HEK293 (cell line): ENCODE data around the gene GPLD1.

Experiments used
- CTCF ChIA-PET: fragments of 350-600 bp; formaldehyde crosslinking; extraction: SDS; loops from one replicate; lab custom pipeline; 2021; ENCODE audit warnings: antibody characterized with exemption; lab: Yijun Ruan, JAX
- POLR2A ChIA-PET: fragments of 300-600 bp; formaldehyde crosslinking; extraction: SDS; loops from one replicate; lab custom pipeline; 2020; ENCODE audit warnings: antibody characterized with exemption, inconsistent platforms; lab: Yijun Ruan, JAX
- H3K27ac ChIP-seq: fragments of 200-500 bp; sonication (Bioruptor generic); 2 replicates; pipeline ENCODE4 v1.5.1; 2014; ENCODE audit warnings: low read depth, low read length, control low read depth, inconsistent platforms; ENCODE audit errors: extremely low read depth
- H3K36me3 ChIP-seq, 2 experiments: fragments of 200-500 bp in 1 of 2; sonication (Bioruptor generic) in 1 of 2; 1 replicate in 1 of 2; 2 replicates in 1 of 2; pipeline ENCODE4 v1.5.1; 2014 to 2017; ENCODE audit warnings: inconsistent platforms in 2 of 2, low read length in 2 of 2; ENCODE audit not compliant: control insufficient read depth in 2 of 2, insufficient read depth in 1 of 2
- H3K4me1 ChIP-seq: fragments of 200-500 bp; sonication (Bioruptor generic); 2 replicates; pipeline ENCODE4 v1.5.1; 2014; ENCODE audit warnings: mild to moderate bottlenecking, low read length, inconsistent platforms; ENCODE audit not compliant: control insufficient read depth, insufficient read depth
- H3K4me3 ChIP-seq: 2 replicates; pipeline ENCODE4 v1.5.1; 2011; ENCODE audit warnings: low read depth, mild to moderate bottlenecking, control low read depth, low read length, moderate library complexity
- H3K9me3 ChIP-seq: fragments of 200-500 bp; sonication (Bioruptor generic); 2 replicates; pipeline ENCODE4 v1.5.1; 2014; ENCODE audit warnings: low read depth, low read length, inconsistent platforms; ENCODE audit not compliant: control insufficient read depth, insufficient read depth
- GLIS1 ChIP-seq: fragments of 450-650 bp; formaldehyde crosslinking; IDR thresholded peaks from 2 replicates; pipeline ENCODE4 v1.5.1; 2016; ENCODE audit warnings: missing biosample characterization, missing genetic modification characterization
- KLF8 ChIP-seq: fragments of 450-650 bp; formaldehyde crosslinking; IDR thresholded peaks from 2 replicates; pipeline ENCODE4 v1.5.1; 2016; ENCODE audit warnings: missing biosample characterization, missing genetic modification characterization
- ZBTB11 ChIP-seq: fragments of 450-650 bp; formaldehyde crosslinking; conservative IDR thresholded peaks from 2 replicates; pipeline ENCODE4 v1.5.1; 2016; ENCODE audit warnings: low read depth, missing biosample characterization, missing genetic modification characterization
- ZNF114 ChIP-seq: fragments of 450-650 bp; formaldehyde crosslinking; IDR thresholded peaks from 2 replicates; pipeline ENCODE4 v1.5.0; 2017; ENCODE audit warnings: missing biosample characterization, missing genetic modification characterization
- ZNF132 ChIP-seq: fragments of 450-650 bp; formaldehyde crosslinking; IDR thresholded peaks from 2 replicates; pipeline ENCODE4 v1.5.1; 2017; ENCODE audit warnings: missing biosample characterization, missing genetic modification characterization, borderline replicate concordance
- ZNF292 ChIP-seq: fragments of 450-650 bp; formaldehyde crosslinking; IDR thresholded peaks from 2 replicates; pipeline ENCODE4 v1.5.1; 2016; ENCODE audit warnings: low read depth, missing biosample characterization, missing genetic modification characterization, borderline replicate concordance
- ZNF302 ChIP-seq: fragments of 450-650 bp; formaldehyde crosslinking; IDR thresholded peaks from 2 replicates; pipeline ENCODE4 v1.5.1; 2016; ENCODE audit warnings: missing biosample characterization, missing genetic modification characterization, low read depth
- ZNF529 ChIP-seq: fragments of 450-650 bp; formaldehyde crosslinking; IDR thresholded peaks from 2 replicates; pipeline ENCODE4 v1.5.1; 2017; ENCODE audit warnings: missing genetic modification characterization, missing biosample characterization; ENCODE audit not compliant: insufficient replicate concordance
- ZNF544 ChIP-seq: fragments of 450-650 bp; formaldehyde crosslinking; IDR thresholded peaks from 2 replicates; pipeline ENCODE4 v1.5.0; 2017; ENCODE audit warnings: missing biosample characterization, missing genetic modification characterization
- ZNF558 ChIP-seq: fragments of 450-650 bp; formaldehyde crosslinking; IDR thresholded peaks from 2 replicates; pipeline ENCODE4 v1.5.1; 2016; ENCODE audit warnings: missing biosample characterization, missing genetic modification characterization
- ZNF600 ChIP-seq: fragments of 450-650 bp; formaldehyde crosslinking; IDR thresholded peaks from 2 replicates; pipeline ENCODE4 v1.5.1; 2016; ENCODE audit warnings: missing biosample characterization, missing genetic modification characterization
- ZNF623 ChIP-seq: fragments of 450-650 bp; formaldehyde crosslinking; IDR thresholded peaks from 2 replicates; pipeline ENCODE4 v1.5.1; 2016; ENCODE audit warnings: missing biosample characterization, missing genetic modification characterization
- ZNF624 ChIP-seq: fragments of 450-650 bp; formaldehyde crosslinking; IDR thresholded peaks from 2 replicates; pipeline ENCODE4 v1.5.1; 2017; ENCODE audit warnings: missing biosample characterization, missing genetic modification characterization
- ZNF629 ChIP-seq: fragments of 450-650 bp; formaldehyde crosslinking; IDR thresholded peaks from 2 replicates; pipeline ENCODE4 v1.5.1; 2017; ENCODE audit warnings: missing biosample characterization, missing genetic modification characterization
- ZSCAN18 ChIP-seq: fragments of 450-650 bp; formaldehyde crosslinking; IDR thresholded peaks from 2 replicates; pipeline ENCODE4 v1.5.1; 2016; ENCODE audit warnings: missing biosample characterization, missing genetic modification characterization
- ZXDB ChIP-seq: fragments of 450-650 bp; formaldehyde crosslinking; IDR thresholded peaks from 2 replicates; pipeline ENCODE4 v1.5.1; 2016; ENCODE audit warnings: missing biosample characterization, missing genetic modification characterization
- TF ChIP-seq, protein P1 (sequence below): fragments of 450-650 bp; IDR thresholded peaks from 2 replicates; pipeline ENCODE4 v1.5.1; 2018; ENCODE audit warnings: missing biosample characterization, mild to moderate bottlenecking, missing genetic modification characterization
- TF ChIP-seq, protein P2 (sequence below): fragments of 450-650 bp; formaldehyde crosslinking; IDR thresholded peaks from 2 replicates; pipeline ENCODE4 v1.5.1; 2017; ENCODE audit warnings: missing biosample characterization, missing genetic modification characterization

GPLD1 gene

GRCh38 chr6:24477070-24477469 lies 12.3 kb downstream of the GPLD1 start:
- ChIA-PET CTCF (interaction anchor here (1.0 kb wide), 2 partner anchors 17 to 46 kb away, joined by 3 to 5 read pairs; partner anchors contain the start of gene ALDH5A1), POLR2A (no interaction called here)
- TF ChIP-seq ZXDB (tag by site-specific recombination), result no peak
- TF ChIP-seq, protein P1, sequence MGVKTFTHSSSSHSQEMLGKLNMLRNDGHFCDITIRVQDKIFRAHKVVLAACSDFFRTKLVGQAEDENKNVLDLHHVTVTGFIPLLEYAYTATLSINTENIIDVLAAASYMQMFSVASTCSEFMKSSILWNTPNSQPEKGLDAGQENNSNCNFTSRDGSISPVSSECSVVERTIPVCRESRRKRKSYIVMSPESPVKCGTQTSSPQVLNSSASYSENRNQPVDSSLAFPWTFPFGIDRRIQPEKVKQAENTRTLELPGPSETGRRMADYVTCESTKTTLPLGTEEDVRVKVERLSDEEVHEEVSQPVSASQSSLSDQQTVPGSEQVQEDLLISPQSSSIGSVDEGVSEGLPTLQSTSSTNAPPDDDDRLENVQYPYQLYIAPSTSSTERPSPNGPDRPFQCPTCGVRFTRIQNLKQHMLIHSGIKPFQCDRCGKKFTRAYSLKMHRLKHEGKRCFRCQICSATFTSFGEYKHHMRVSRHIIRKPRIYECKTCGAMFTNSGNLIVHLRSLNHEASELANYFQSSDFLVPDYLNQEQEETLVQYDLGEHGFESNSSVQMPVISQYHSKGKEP, result no peak
- no peak for TF ChIP-seq ZNF292 (tag by site-specific recombination)
- no peak for TF ChIP-seq ZNF600 (tag by site-specific recombination)
- TF ChIP-seq ZNF558, result no peak
- no peak for TF ChIP-seq ZBTB11 (tag by site-specific recombination)
- TF ChIP-seq ZNF114, result no peak
- H3K4me1 ChIP-seq, result no peaks in the 10 kb centered on the region
- H3K4me3 ChIP-seq, result no peak overlapping the region
- H3K27ac ChIP-seq, result no peak overlapping the region
- H3K9me3 ChIP-seq, result no peaks in the 10 kb centered on the region
- no peaks in the 10 kb centered on the region for H3K36me3 ChIP-seq

GRCh38 chr6:24476631-24477030 lies 12.7 kb downstream of the GPLD1 start:
- TF ChIP-seq ZNF629 (tag by site-specific recombination), result no peak
- TF ChIP-seq KLF8, result no peak
- no peak for TF ChIP-seq GLIS1
- no peak for TF ChIP-seq ZNF623 (tag by site-specific recombination)
- TF ChIP-seq ZNF529 (tag by site-specific recombination), result no peak
- no peak for TF ChIP-seq ZSCAN18 (tag by site-specific recombination)
- no peak for TF ChIP-seq ZNF302 (tag by site-specific recombination)
- no peaks in the 10 kb centered on the region for H3K9me3 ChIP-seq
- ChIA-PET POLR2A (no interaction called here), CTCF (interaction anchor here (1.0 kb wide), 1 partner anchor 46 kb away, joined by 3 read pairs; no protein-coding TSS in a partner anchor)
- no peaks in the 10 kb centered on the region for H3K4me1 ChIP-seq
- H3K36me3 ChIP-seq, result no peaks in the 10 kb centered on the region
- no peak overlapping the region for H3K27ac ChIP-seq
- H3K4me3 ChIP-seq, result no peak overlapping the region

DNA sequence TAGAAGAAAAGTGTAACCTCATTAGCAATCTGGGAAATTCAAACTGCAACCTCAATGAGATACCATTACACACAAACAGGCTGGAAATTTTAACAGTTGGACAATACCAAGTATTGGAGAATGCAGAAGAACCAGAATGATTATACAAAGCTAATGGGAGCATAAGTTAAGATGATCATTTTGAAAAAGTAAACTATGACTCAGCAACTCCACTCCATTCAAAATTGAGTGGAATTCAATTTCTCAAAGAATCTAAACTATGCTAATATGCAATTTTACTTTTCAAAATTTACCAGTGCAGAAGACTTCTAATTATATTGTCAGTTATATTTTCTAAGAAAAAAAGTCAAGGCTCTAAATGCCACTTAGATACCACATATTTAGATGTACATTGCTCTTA lies 17.2 kb downstream of the GPLD1 start:
- CTCF ChIA-PET, result no interaction called here

More for the DNA sequence above, 17.2 kb downstream of the GPLD1 start:
- TF ChIP-seq ZNF132 (tag by site-specific recombination) (no peak), ZNF544 (tag by site-specific recombination) (no peak), ZNF624 (no peak)
- TF ChIP-seq, protein P2, sequence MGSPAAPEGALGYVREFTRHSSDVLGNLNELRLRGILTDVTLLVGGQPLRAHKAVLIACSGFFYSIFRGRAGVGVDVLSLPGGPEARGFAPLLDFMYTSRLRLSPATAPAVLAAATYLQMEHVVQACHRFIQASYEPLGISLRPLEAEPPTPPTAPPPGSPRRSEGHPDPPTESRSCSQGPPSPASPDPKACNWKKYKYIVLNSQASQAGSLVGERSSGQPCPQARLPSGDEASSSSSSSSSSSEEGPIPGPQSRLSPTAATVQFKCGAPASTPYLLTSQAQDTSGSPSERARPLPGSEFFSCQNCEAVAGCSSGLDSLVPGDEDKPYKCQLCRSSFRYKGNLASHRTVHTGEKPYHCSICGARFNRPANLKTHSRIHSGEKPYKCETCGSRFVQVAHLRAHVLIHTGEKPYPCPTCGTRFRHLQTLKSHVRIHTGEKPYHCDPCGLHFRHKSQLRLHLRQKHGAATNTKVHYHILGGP (tag by site-specific recombination), result no peak
- POLR2A ChIA-PET, result no interaction called here
- no peaks in the 10 kb centered on the region for H3K9me3 ChIP-seq
- no peaks in the 10 kb centered on the region for H3K36me3 ChIP-seq
- H3K4me1 ChIP-seq, result no peaks in the 10 kb centered on the region
- no peak overlapping the region for H3K4me3 ChIP-seq
- no peak overlapping the region for H3K27ac ChIP-seq
